Measurements from ENCODE around the gene NUB1. TPM values are rescaled to one million over a fixed set of nuclear protein-coding genes. Genes with fewer than 3 reads are reported as not detected.

NUB1 gene
- polyA plus RNA-seq, 1 of the 3 experiments (the other 2 are of a cell fraction) = 54.0 TPM

DNA sequence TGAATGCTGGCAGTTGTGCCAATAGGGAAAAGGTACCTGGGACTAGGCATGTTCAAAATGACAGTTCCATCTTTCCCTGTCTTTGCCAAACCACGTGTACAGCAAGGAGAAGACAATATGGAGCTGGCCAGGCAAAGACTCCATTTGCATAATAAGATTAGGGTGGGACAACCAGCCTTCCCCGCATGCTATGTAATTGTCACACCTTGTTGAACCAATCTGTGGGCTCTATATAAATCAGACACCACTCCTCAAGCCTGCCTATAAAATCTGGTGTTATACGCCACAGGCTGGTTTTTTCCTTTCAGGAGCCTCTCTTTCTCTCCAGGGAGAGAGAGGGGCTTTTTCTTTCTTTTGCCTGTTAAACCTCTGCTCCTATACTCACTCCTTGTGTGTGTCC, 11.0 kb upstream of the NUB1 start:
- Histone ChIP-seq H3K9me2 (no peaks in the 10 kb centered on the region), H3K27ac (ENCODE audit: low read depth in 2 of 2, low read length in 1 of 2) (no peak overlapping the region), H3K36me3 (replicated peaks in 1 of 2; ENCODE audit: control insufficient read depth in 1 of 2, insufficient read depth in 2 of 2, low read length in 1 of 2) (no peaks in the 10 kb centered on the region), H3K9me3 (no peaks in the 10 kb centered on the region), H3K4me1 (ENCODE audit: control insufficient read depth in 1 of 2, insufficient read depth in 2 of 2, low read depth in 1 of 2, low read length in 1 of 2) (no peaks in the 10 kb centered on the region; a peak in 1 of 4 replicates), H3K4me3 (ENCODE audit: low read depth in 2 of 2, low read length in 1 of 2) (no peak overlapping the region), H3K9ac (no peak overlapping the region), H2AFZ (ENCODE audit: low read depth) (no peak overlapping the region), H3F3A (replicated peaks; ENCODE audit: insufficient read depth) (no peaks in the 10 kb centered on the region), H3K27me3 (ENCODE audit: insufficient read depth) (no peaks in the 10 kb centered on the region), H3K4me2 (no peak overlapping the region), H4K20me1 (ENCODE audit: insufficient read depth) (no peaks in the 10 kb centered on the region), H3K79me2 (ENCODE audit: insufficient read depth) (no peaks in the 10 kb centered on the region)
- WGBS (ENCODE audit: low lambda C conversion rate) = 61% methylated on average over 3 of the region's 3 CpGs
- TF ChIP-seq, protein P1, sequence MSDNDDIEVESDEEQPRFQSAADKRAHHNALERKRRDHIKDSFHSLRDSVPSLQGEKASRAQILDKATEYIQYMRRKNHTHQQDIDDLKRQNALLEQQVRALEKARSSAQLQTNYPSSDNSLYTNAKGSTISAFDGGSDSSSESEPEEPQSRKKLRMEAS (IDR thresholded peaks at IDR 0.05; ENCODE audit: low read depth) = no peak
- no peak for TF ChIP-seq MXI1 (IDR thresholded peaks at IDR 0.05; ENCODE audit: low read depth, low read length)
- TF ChIP-seq, protein P2, sequence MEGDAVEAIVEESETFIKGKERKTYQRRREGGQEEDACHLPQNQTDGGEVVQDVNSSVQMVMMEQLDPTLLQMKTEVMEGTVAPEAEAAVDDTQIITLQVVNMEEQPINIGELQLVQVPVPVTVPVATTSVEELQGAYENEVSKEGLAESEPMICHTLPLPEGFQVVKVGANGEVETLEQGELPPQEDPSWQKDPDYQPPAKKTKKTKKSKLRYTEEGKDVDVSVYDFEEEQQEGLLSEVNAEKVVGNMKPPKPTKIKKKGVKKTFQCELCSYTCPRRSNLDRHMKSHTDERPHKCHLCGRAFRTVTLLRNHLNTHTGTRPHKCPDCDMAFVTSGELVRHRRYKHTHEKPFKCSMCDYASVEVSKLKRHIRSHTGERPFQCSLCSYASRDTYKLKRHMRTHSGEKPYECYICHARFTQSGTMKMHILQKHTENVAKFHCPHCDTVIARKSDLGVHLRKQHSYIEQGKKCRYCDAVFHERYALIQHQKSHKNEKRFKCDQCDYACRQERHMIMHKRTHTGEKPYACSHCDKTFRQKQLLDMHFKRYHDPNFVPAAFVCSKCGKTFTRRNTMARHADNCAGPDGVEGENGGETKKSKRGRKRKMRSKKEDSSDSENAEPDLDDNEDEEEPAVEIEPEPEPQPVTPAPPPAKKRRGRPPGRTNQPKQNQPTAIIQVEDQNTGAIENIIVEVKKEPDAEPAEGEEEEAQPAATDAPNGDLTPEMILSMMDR (IDR thresholded peaks at IDR 0.05) = no peak
- no peak for TF ChIP-seq EP300 (IDR thresholded peaks at IDR 0.05; ENCODE audit: borderline replicate concordance in 1 of 2, low read depth in 1 of 2, low read length in 1 of 2)
- TF ChIP-seq REST (IDR thresholded peaks at IDR 0.05; ENCODE audit: low read depth, low read length) = no peak
- TF ChIP-seq TCF12 (IDR thresholded peaks at IDR 0.05) = no peak
- no peak for TF ChIP-seq CHD2 (IDR thresholded peaks at IDR 0.05; ENCODE audit: low read length, partially characterized antibody)
- TF ChIP-seq RAD21 (IDR thresholded peaks at IDR 0.05; ENCODE audit: low read length) = no peak
- TF ChIP-seq FOSL2 (IDR thresholded peaks at IDR 0.05; ENCODE audit: borderline replicate concordance, low read depth) = no peak
- POLR2A ChIA-PET = interaction anchor here (0.7 kb wide), 1 partner anchor 23 kb away, joined by 3 read pairs; no protein-coding TSS in a partner anchor
- CTCF ChIA-PET = interaction anchor here (1.1 to 13.4 kb wide), 5 partner anchors 14 to 452 kb away, joined by 3 to 152 read pairs (median 5); no protein-coding TSS in a partner anchor
- no peak for DNase-seq

- Histone ChIP-seq H3K4me3 (ENCODE audit: low read depth in 2 of 2, low read length in 1 of 2) (no peak overlapping the region), H3F3A (replicated peaks; ENCODE audit: insufficient read depth) (peaks cover 6% of the 10 kb centered on the region), H3K4me1 (ENCODE audit: control insufficient read depth in 1 of 2, insufficient read depth in 2 of 2, low read depth in 1 of 2, low read length in 1 of 2) (no peaks in the 10 kb centered on the region; a peak in 1 of 4 replicates), H3K9me3 (no peaks in the 10 kb centered on the region), H2AFZ (ENCODE audit: low read depth) (no peak overlapping the region), H3K27me3 (ENCODE audit: insufficient read depth) (no peaks in the 10 kb centered on the region), H3K4me2 (no peak overlapping the region), H4K20me1 (ENCODE audit: insufficient read depth) (no peaks in the 10 kb centered on the region), H3K9me2 (no peaks in the 10 kb centered on the region), H3K9ac (no peak overlapping the region), H3K79me2 (ENCODE audit: insufficient read depth) (no peaks in the 10 kb centered on the region), H3K36me3 (replicated peaks in 1 of 2; ENCODE audit: control insufficient read depth in 1 of 2, insufficient read depth in 2 of 2, low read length in 1 of 2) (no peaks in the 10 kb centered on the region), H3K27ac (ENCODE audit: low read depth in 2 of 2, low read length in 1 of 2) (no peak overlapping the region)
- 52% methylated on average over 1 of the region's 1 CpG for whole genome bisulfite sequencing (ENCODE audit: low lambda C conversion rate)
- TF ChIP-seq SMC3 (IDR thresholded peaks at IDR 0.05; ENCODE audit: low read depth, low read length) = no peak
- no peak for TF ChIP-seq YY1 (IDR thresholded peaks at IDR 0.05; ENCODE audit: low read depth)
- TF ChIP-seq MXI1 (IDR thresholded peaks at IDR 0.05; ENCODE audit: low read depth, low read length) = no peak
- ChIA-PET POLR2A (no interaction called here), CTCF (interaction anchor here (0.8 to 13.4 kb wide), 7 partner anchors 10 to 167 kb away, joined by 3 to 152 read pairs (median 3); no protein-coding TSS in a partner anchor)
- DNase-seq = no peak
These were observed 7.0 kb upstream of the NUB1 start for GRCh38 chr7:151334628-151335027.

All from SK-N-SH (cell line).